HepG2 (cell line): Measurements from ENCODE around the gene CLEC19A. TPM values are rescaled to one million over a fixed set of nuclear protein-coding genes. Genes with fewer than 3 reads are reported as not detected.

Source experiments
- ETV5 ChIP-seq: IDR thresholded peaks from 2 replicates; pipeline ENCODE4 v1.6.1; 2018; ENCODE audit warnings: missing biosample characterization, missing genetic modification reagents, inconsistent platforms, borderline replicate concordance
- JARID2 ChIP-seq: sonication (generic); formaldehyde crosslinking; IDR thresholded peaks from 2 replicates; pipeline ENCODE4 v1.8.1; 2023; ENCODE audit warnings: missing genetic modification reagents, inconsistent platforms; ENCODE audit not compliant: insufficient replicate concordance
- SMYD3 ChIP-seq: sonication (generic); formaldehyde crosslinking; IDR thresholded peaks from 2 replicates; pipeline ENCODE4 v1.8.1; 2023; ENCODE audit warnings: mild to moderate bottlenecking, missing genetic modification reagents
- ZMYM2 ChIP-seq: sonication (generic); formaldehyde crosslinking; IDR thresholded peaks from 2 replicates; pipeline ENCODE4 v1.8.0; 2022; ENCODE audit warnings: mild to moderate bottlenecking, missing genetic modification reagents
- ZNF17 ChIP-seq: sonication (generic); formaldehyde crosslinking; IDR thresholded peaks from 2 replicates; pipeline ENCODE4 v1.5.0; 2020; ENCODE audit warnings: mild to moderate bottlenecking, missing genetic modification reagents
- ZNF441 ChIP-seq: sonication (generic); formaldehyde crosslinking; IDR thresholded peaks from 2 replicates; pipeline ENCODE4 v1.7.0; 2021; ENCODE audit warnings: missing genetic modification reagents, borderline replicate concordance
- ZNF619 ChIP-seq: sonication (generic); formaldehyde crosslinking; IDR thresholded peaks from 2 replicates; pipeline ENCODE4 v1.4.0; 2020; ENCODE audit warnings: mild to moderate bottlenecking, missing genetic modification reagents
- polyA plus RNA-seq, 8 experiments: library from polyadenylated mRNA; depleted of rRNA in 3 of 8; stranded (reverse) in 7 of 8; unstranded in 1 of 8; fragments of >200 nt; fragmentation: Illumina TruSeq in 4 of 8; extraction: Trizol in 4 of 8; gene quantifications; 2 replicates each; pipeline versions ENCODE4 v1.2.1 to v1.2.3, GENCODE V29; 2011 to 2016; ENCODE audit warnings: low read depth in 4 of 8, missing spikeins in 1 of 8, mixed read lengths in 1 of 8; ENCODE audit not compliant: insufficient read depth in 1 of 8
- total RNA-seq, 5 experiments: library from RNA; depleted of rRNA; stranded (reverse); fragments of >200 nt; fragmentation: Illumina TruSeq; extraction: Trizol; gene quantifications; 2 replicates each; pipeline ENCODE4 v1.2.3, GENCODE V29; 2016; ENCODE audit warnings: low read depth in 1 of 5
- TF ChIP-seq, protein P1 (sequence below): sonication (generic); formaldehyde crosslinking; IDR thresholded peaks from one replicate; pipeline ENCODE4 v1.5.1; 2020; ENCODE audit warnings: mild to moderate bottlenecking, missing genetic modification reagents; ENCODE audit errors: not compliant biosample characterization
- TF ChIP-seq, protein P2 (sequence below): sonication (generic); formaldehyde crosslinking; IDR thresholded peaks from 2 replicates; pipeline ENCODE4 v1.4.0; 2020; ENCODE audit warnings: missing genetic modification reagents, mild to moderate bottlenecking, borderline replicate concordance

CLEC19A gene
- total and polyA plus RNA-seq, 2 of the 13 experiments (the other 11 are each of a cell fraction or from before 2014, with no cell fraction given), result not detected

DNA sequence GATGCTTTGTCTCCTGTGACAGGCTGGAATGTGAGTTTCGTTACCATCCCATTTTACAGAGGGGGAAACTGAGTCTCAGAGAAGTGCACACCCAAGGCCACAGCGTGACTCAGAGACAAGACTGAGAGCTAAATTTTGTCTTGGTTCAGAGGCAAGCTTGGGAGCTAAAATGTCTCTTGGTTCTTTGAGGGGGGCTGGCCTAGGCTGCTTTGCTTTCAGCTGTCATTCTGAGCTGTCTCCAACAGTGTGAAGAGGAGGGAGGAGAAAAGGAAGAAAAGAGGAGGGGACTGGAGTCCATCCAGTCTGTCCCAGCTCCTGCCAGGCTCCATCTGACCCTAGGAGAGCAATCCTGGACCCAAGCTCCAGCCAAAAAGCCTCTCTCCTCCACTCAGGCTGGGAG is at the start of gene CLEC19A (continued):
- TF ChIP-seq, protein P1, sequence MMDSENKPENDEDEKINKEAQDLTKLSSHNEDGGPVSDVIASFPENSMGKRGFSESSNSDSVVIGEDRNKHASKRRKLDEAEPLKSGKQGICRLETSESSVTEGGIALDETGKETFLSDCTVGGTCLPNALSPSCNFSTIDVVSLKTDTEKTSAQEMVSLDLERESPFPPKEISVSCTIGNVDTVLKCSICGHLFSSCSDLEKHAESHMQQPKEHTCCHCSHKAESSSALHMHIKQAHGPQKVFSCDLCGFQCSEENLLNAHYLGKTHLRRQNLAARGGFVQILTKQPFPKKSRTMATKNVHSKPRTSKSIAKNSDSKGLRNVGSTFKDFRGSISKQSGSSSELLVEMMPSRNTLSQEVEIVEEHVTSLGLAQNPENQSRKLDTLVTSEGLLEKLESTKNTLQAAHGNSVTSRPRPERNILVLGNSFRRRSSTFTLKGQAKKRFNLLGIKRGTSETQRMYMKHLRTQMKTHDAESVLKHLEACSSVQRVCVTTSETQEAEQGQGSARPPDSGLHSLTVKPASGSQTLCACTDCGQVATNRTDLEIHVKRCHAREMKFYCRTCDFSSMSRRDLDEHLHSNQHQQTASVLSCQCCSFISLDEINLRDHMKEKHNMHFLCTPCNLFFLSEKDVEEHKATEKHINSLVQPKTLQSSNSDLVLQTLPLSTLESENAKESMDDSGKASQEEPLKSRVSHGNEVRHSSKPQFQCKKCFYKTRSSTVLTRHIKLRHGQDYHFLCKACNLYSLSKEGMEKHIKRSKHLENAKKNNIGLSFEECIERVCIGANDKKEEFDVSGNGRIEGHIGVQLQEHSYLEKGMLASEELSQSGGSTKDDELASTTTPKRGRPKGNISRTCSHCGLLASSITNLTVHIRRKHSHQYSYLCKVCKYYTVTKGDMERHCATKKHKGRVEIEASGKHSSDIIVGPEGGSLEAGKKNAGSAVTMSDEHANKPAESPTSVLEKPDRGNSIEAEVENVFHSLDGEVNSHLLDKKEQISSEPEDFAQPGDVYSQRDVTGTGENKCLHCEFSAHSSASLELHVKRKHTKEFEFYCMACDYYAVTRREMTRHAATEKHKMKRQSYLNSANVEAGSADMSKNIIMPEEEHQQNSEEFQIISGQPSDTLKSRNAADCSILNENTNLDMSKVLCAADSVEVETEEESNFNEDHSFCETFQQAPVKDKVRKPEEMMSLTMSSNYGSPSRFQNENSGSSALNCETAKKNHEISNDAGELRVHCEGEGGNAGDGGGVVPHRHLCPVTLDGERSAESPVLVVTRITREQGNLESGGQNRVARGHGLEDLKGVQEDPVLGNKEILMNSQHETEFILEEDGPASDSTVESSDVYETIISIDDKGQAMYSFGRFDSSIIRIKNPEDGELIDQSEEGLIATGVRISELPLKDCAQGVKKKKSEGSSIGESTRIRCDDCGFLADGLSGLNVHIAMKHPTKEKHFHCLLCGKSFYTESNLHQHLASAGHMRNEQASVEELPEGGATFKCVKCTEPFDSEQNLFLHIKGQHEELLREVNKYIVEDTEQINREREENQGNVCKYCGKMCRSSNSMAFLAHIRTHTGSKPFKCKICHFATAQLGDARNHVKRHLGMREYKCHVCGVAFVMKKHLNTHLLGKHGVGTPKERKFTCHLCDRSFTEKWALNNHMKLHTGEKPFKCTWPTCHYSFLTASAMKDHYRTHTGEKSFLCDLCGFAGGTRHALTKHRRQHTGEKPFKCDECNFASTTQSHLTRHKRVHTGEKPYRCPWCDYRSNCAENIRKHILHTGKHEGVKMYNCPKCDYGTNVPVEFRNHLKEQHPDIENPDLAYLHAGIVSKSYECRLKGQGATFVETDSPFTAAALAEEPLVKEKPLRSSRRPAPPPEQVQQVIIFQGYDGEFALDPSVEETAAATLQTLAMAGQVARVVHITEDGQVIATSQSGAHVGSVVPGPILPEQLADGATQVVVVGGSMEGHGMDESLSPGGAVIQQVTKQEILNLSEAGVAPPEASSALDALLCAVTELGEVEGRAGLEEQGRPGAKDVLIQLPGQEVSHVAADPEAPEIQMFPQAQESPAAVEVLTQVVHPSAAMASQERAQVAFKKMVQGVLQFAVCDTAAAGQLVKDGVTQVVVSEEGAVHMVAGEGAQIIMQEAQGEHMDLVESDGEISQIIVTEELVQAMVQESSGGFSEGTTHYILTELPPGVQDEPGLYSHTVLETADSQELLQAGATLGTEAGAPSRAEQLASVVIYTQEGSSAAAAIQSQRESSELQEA (CRISPR knock-in tag), result no peak
- TF ChIP-seq SMYD3 (CRISPR knock-in tag) (no peak), ZMYM2 (CRISPR knock-in tag) (no peak), JARID2 (CRISPR knock-in tag) (no peak), ZNF441 (CRISPR knock-in tag) (no peak), ZNF619 (CRISPR knock-in tag) (no peak), ETV5 (no peak), ZNF17 (CRISPR knock-in tag) (no peak)
- TF ChIP-seq, protein P2, sequence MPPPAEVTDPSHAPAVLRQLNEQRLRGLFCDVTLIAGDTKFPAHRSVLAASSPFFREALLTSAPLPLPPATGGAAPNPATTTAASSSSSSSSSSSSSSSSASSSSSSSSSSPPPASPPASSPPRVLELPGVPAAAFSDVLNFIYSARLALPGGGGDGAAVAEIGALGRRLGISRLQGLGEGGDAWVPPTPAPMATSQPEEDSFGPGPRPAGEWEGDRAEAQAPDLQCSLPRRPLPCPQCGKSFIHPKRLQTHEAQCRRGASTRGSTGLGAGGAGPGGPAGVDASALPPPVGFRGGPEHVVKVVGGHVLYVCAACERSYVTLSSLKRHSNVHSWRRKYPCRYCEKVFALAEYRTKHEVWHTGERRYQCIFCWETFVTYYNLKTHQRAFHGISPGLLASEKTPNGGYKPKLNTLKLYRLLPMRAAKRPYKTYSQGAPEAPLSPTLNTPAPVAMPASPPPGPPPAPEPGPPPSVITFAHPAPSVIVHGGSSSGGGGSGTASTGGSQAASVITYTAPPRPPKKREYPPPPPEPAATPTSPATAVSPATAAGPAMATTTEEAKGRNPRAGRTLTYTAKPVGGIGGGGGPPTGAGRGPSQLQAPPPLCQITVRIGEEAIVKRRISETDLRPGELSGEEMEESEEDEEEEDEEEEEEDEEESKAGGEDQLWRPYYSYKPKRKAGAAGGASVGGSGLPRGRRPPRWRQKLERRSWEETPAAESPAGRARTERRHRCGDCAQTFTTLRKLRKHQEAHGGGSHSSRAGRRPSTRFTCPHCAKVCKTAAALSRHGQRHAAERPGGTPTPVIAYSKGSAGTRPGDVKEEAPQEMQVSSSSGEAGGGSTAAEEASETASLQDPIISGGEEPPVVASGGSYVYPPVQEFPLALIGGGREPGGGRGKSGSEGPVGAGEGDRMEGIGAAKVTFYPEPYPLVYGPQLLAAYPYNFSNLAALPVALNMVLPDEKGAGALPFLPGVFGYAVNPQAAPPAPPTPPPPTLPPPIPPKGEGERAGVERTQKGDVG (CRISPR knock-in tag), result no peak
